Melanocyte of skin (primary cell): ENCODE results near the gene KCNJ5. TPM values are rescaled to one million over a fixed set of nuclear protein-coding genes. Genes with fewer than 3 reads are reported as not detected.

Experiments
- total RNA-seq, 2 donors: library from RNA; depleted of rRNA; stranded (reverse); fragments of >200 nt; gene quantifications; 2 replicates each; pipeline ENCODE4 v1.2.3, GENCODE V29; 2012

The KCNJ5 gene
- not detected for total RNA-seq

DNA sequence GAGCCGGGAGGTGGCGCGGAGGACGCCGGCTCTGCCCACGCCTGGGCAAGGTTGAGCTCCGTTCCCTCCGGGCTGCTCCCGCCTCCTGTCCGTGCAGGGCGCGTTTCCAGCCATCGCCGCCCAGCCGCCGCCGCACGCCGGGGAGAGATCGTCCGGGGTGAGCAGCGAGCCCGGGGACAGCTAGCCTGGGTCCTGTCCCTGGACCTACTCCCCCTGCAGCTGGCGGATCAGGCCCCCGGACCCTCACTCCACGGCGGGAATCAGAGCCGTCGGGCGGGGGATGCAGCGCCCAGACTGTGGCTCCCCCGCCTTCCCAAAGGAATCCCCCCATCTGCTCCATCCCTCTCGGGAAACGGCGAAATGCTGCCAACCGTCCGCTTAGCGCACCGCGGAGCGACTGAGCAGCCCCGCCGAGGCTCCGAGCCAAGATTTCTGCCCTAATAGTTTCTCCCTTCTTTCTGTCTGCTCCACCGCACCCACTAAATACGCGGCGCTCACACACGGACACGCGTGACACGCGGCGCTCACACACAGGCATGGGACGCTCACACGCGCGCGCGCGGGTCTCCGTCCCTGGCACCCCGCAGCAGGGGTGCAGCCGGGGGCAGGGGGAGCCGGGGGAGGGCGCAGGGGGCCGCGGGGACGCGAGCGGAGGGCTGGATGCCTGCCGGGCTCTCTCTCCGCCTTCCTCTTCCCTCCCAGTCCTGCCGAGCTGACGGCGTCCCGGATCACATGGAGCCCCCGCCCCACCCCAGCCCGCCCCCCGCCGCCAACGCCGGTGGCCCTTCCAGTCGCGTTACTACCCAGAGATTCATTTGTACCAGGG, at the start of gene KCNJ5:
TSS of gene KCNJ5 (plus strand) at position 814 of the 826 bp plus-strand sequence. CDS start 19,918 bp downstream, outside the sequence.

DNA sequence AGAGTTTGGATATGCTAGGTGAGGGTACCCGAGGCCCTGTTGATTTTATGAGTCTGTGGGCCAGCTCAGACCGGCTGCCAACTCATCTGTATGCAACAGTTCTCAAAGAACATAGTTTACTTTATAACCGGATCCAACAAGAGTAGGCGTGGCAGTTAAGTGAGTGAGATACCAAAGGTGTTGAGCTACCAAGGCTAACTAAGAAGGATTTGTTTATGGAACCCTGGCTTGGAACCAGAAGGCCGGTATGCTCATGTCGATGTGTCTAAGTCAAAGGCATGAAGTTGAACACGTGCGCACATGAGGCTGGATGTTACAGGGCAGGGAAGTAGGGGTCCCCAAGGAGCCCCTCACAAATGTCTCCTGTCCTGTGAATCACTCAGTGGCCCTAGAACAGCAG, 23.9 kb upstream of the KCNJ5 start, which contains the start of gene KCNJ1:
TSS of gene KCNJ1 (minus strand) at position 20 of the 400 bp plus-strand sequence. CDS start 27,053 bp downstream, outside the sequence.

DNA sequence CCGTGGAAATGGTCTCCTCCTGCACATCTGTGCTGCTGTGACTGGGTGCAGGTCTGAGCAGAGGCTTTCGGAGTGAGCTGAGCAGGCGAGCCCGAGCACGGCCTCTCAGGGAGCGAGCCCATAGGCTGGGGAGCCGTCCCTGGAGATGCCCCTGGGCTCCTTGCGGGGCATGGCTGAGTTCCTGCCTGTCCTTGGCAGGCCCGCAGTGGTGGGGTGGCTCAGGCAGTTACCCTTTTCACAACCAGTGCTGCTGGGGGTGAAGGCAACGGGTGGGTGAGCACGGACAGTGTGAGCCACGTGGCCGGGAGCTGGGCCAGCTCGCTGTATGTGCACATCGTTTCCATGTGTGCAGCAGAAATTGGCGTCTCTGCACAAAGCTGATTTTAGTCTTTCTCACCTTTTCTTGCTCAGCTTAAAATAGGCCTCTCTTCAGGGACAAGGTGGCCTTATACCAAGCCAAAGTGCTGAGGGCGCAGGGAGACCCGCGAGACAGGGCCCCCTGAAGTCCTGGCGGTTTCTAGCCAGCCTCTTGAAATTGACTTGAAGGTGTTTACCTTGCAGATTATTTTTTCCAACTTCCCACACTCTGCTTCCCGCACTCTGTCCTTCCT, 51.8 kb downstream of the KCNJ5 start, which contains the start of gene TP53AIP1:
TSS of gene TP53AIP1 (minus strand) at position 55 of the 611 bp plus-strand sequence. CDS start 5,053 bp downstream, outside the sequence.

Other genes with a start within 250 kb of the KCNJ5 start
- gene FLI1, start 197.3 kb upstream of the KCNJ5 start, total RNA-seq, result 10 to 100 TPM in 1 of 2 donors, 1 to 10 TPM in 1; 8.6 to 21.0 TPM
- under 1 TPM in 1 of 2 donors, not detected in 1; under 0.01 TPM for gene KCNJ1, start 24.1 kb upstream of the KCNJ5 start, total RNA-seq
- gene TP53AIP1, start 51.5 kb downstream of the KCNJ5 start, total RNA-seq, result under 1 TPM in 1 of 2 donors, not detected in 1; under 0.01 TPM